Right atrium auricular region (tissue), 2 donors: ENCODE results near the gene FAM98B. TPM values are rescaled to one million over a fixed set of nuclear protein-coding genes. Genes with fewer than 3 reads are reported as not detected.
"Not testable (repeated sequence)": the region's sequence is repeated elsewhere in the genome, so short reads cannot be mapped to it uniquely, and the experiment has no call there.

Source experiments
- DNase-seq: peaks from one replicate; pipeline ENCODE4 v3.0.0-alpha.2; 2019; ENCODE audit warnings: low spot score
- H3K27ac ChIP-seq, 2 donors: fragments of 200-600 bp; sonication (generic); 1 replicate in 1 of 2; 2 replicates in 1 of 2; pipeline ENCODE4 v1.5.1; 2016 to 2019
- H3K27me3 ChIP-seq, 2 donors: fragments of 200-600 bp; sonication (generic); one replicate each; pipeline versions ENCODE4 v1.5.1 to v1.6.0; 2017 to 2019
- H3K36me3 ChIP-seq: fragments of 200-600 bp; sonication (generic); one replicate; pipeline ENCODE4 v1.5.1; 2016
- H3K4me1 ChIP-seq, 2 donors: fragments of 200-600 bp; sonication (generic); one replicate each; pipeline versions ENCODE4 v1.5.1 to v1.6.0; 2017 to 2019
- H3K4me3 ChIP-seq, 2 donors: fragments of 200-600 bp; sonication (generic); 1 replicate in 1 of 2; 2 replicates in 1 of 2; pipeline ENCODE4 v1.5.1; 2017 to 2019; ENCODE audit warnings: mild to moderate bottlenecking in 1 of 2, moderate library complexity in 1 of 2
- H3K9me3 ChIP-seq, 2 donors: fragments of 200-600 bp; sonication (generic); one replicate each; pipeline ENCODE4 v1.5.1; 2019
- CTCF ChIP-seq, 2 donors: fragments of 200-600 bp; sonication (generic); IDR thresholded peaks; one replicate each; pipeline ENCODE4 v1.5.1; 2019; ENCODE audit warnings: antibody characterized with exemption in 2 of 2
- total RNA-seq, 2 donors: library from RNA; depleted of rRNA; stranded (reverse); fragments of >200 nt; gene quantifications; one replicate each; pipeline ENCODE4 v1.1.0, GENCODE V29; 2016

Gene FAM98B
- total RNA-seq, 2 donors from 2014 or later, result 9.8 to 13.4 TPM

DNA sequence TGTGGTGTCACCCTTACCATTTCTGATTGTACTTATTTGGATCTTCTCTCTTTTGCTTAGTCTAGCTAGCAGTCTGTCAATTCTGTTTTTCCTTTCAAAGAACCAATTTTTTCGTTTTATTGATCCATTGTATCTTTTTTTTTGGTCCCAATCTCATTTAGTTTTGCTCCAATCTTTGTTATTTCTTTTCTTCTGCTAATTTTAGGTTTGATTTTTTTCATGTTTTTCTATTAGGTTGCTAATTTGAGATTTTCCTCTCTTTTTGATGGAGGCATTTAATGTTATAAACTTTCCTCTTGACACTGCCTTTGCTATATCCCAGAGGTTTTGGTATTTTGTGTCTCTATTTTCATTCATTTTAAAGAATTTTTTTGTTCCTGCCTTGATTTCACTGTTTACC lies 16.9 kb upstream of the FAM98B start:
- DNase-seq, result no peak
- Histone ChIP-seq H3K4me3 (no peak overlapping the region), H3K27ac (no peak overlapping the region), H3K9me3 (no peaks in the 10 kb centered on the region), H3K27me3 (no peaks in the 10 kb centered on the region), H3K36me3 (no peaks in the 10 kb centered on the region), H3K4me1 (no peaks in the 10 kb centered on the region)
- no peak for TF ChIP-seq CTCF (IDR thresholded peaks at IDR 0.05)

DNA sequence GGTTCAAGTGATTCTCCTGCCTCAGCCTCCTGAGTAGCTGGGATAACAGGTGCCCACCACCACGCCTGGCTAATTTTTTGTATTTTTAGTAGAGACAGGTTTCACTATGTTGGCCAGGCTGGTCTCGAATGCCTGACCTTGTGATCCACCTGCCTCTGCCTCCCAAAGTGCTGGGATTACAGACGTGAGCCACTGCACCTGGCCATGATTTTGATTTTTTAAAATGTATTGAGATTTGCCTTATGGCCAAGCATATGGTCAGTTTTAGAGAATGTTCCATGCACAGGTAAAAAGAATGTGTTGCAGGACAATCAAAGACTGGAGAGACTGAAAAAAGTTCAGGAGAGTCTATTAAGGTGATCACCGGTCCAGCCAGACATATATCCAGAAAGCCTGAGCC lies 16.3 kb upstream of the FAM98B start:
- H3K27ac ChIP-seq, H3K9me3 ChIP-seq, DNase-seq, H3K4me3 ChIP-seq, H3K4me1 ChIP-seq, H3K27me3 ChIP-seq, H3K36me3 ChIP-seq: not testable (repeated sequence)

- no peaks in the 10 kb centered on the region for H3K9me3 ChIP-seq
- H3K27me3 ChIP-seq, result no peaks in the 10 kb centered on the region
- H3K27ac ChIP-seq, result no peak overlapping the region
- no peak for DNase-seq
- no peak overlapping the region for H3K4me3 ChIP-seq
- H3K36me3 ChIP-seq, result no peaks in the 10 kb centered on the region
- TF ChIP-seq CTCF (IDR thresholded peaks at IDR 0.05), result no peak
- H3K4me1 ChIP-seq, result no peaks in the 10 kb centered on the region
Measured at GRCh38 chr15:38438031-38438986, 15.6 kb upstream of the FAM98B start.

- H3K27me3 ChIP-seq, result no peaks in the 10 kb centered on the region
- H3K36me3 ChIP-seq, result no peaks in the 10 kb centered on the region
- DNase-seq, result no peak
- H3K9me3 ChIP-seq, result no peaks in the 10 kb centered on the region
- H3K4me1 ChIP-seq, result no peaks in the 10 kb centered on the region
- TF ChIP-seq CTCF (IDR thresholded peaks at IDR 0.05), result peak; percentile 93 to 95
- no peak overlapping the region for H3K4me3 ChIP-seq
- no peak overlapping the region for H3K27ac ChIP-seq
Measured at GRCh38 chr15:38440353-38441129, 13.4 kb upstream of the FAM98B start.

GRCh38 chr15:38441130-38441519 lies 12.8 kb upstream of the FAM98B start:
- TF ChIP-seq CTCF (IDR thresholded peaks at IDR 0.05), result no peak
- H3K27me3 ChIP-seq, result no peaks in the 10 kb centered on the region
- H3K4me1 ChIP-seq, result no peaks in the 10 kb centered on the region
- DNase-seq, result no peak
- H3K27ac ChIP-seq, result no peak overlapping the region
- no peaks in the 10 kb centered on the region for H3K36me3 ChIP-seq
- H3K4me3 ChIP-seq, result no peak overlapping the region
- H3K9me3 ChIP-seq, result no peaks in the 10 kb centered on the region

DNA sequence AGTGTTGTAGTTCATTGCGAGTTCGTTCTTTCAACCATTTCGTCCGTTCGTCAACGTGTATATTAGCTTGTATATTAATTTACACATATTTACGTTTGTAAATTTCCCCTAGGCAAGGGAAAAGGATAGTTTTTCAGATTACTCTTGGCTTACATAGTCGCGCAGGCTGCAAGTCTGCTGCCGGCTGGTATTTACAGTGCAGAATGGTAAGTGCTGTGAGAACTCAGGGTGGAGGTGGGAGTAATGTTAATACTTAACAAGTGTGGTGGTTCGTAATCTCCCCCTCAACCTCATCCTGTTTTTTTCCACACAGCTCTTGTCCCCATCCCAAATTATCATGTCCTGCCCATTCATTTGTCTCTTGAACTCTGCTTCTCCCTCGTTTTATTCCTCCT lies 766 bp downstream of the FAM98B start:
- H3K36me3 ChIP-seq, result no peaks in the 10 kb centered on the region
- no peaks in the 10 kb centered on the region for H3K9me3 ChIP-seq
- peak overlapping the region; percentile 85 to 87 for H3K4me3 ChIP-seq
- no peaks in the 10 kb centered on the region for H3K27me3 ChIP-seq
- no peak for DNase-seq
- H3K27ac ChIP-seq, result peak overlapping the region; percentile 92 to 93
- no peak for TF ChIP-seq CTCF (IDR thresholded peaks at IDR 0.05)
- peaks cover 0 to 10% of the 10 kb centered on the region in 2 donors for H3K4me1 ChIP-seq
